Activated CD4-positive, alpha-beta T cell treated with anti-CD3 and anti-CD28 coated beads, Interleukin-2, amount 10 ng/mL, durations not matched to agents 24 days and 14 days (primary cell): ENCODE data around the gene CFAP299. TPM values are rescaled to one million over a fixed set of nuclear protein-coding genes. Genes with fewer than 3 reads are reported as not detected.
"Not testable (repeated sequence)": the region's sequence is repeated elsewhere in the genome, so short reads cannot be mapped to it uniquely, and the experiment has no call there.

ENCODE experiments used
- DNase-seq: peaks from one replicate; pipeline ENCODE4 v3.0.0; 2022
- H3K27ac Mint-ChIP-seq: one replicate; pipeline ENCODE4 v1.8.0; 2022; ENCODE audit warnings: mild to moderate bottlenecking, mixed read lengths
- H3K27me3 Mint-ChIP-seq: one replicate; pipeline ENCODE4 v1.8.0; 2022; ENCODE audit warnings: mixed read lengths
- H3K36me3 Mint-ChIP-seq: one replicate; pipeline ENCODE4 v1.8.0; 2022; ENCODE audit warnings: low read depth, mild to moderate bottlenecking, mixed read lengths
- H3K4me1 Mint-ChIP-seq: one replicate; pipeline ENCODE4 v1.8.0; 2021; ENCODE audit warnings: mixed read lengths
- H3K4me3 Mint-ChIP-seq: one replicate; pipeline ENCODE4 v1.8.0; 2022; ENCODE audit warnings: mild to moderate bottlenecking, moderate library complexity, mixed read lengths
- H3K9me3 Mint-ChIP-seq: one replicate; pipeline ENCODE4 v1.8.0; 2021; ENCODE audit warnings: mixed read lengths
- intact Hi-C: fragments of 100-400 bp; cut with micrococcal nuclease; formaldehyde crosslinking; loops from one replicate; pipeline ENCODE4 v1.15.1; 2023
- total RNA-seq: library from RNA; stranded (reverse); gene quantifications from 2 replicates; pipeline ENCODE4 v1.2.3, GENCODE V29; 2022

CFAP299 gene
- total RNA-seq, 1 donor from 2014 or later = not detected

DNA sequence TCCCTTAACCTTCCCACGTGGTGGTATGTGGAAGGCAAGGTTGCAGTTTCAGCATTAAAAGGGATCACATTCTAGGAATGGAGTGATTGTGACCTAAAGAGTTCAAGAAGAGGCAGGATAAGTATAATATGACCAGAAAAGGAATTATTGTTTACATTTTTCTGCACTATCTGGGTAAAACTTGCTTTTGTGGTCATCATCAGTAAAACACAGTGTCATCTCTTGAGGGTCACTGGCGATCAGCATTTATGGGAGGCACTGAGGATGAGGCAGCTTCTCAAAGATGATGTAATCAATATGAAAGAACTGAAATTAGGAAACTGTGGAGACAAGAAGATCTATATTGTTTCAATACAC lies 88.7 kb downstream of the CFAP299 start:
- Mint-ChIP-seq H3K9me3 (peaks cover 10% of the 10 kb centered on the region), H3K4me1 (peaks cover 2% of the 10 kb centered on the region), H3K4me3 (no peak overlapping the region), H3K36me3 (no peaks in the 10 kb centered on the region), H3K27ac (no peak overlapping the region), H3K27me3 (no peaks in the 10 kb centered on the region)
- no peak for DNase-seq
- intact Hi-C loops = loop anchor here (10.0 kb wide), 1 partner anchor 121 kb away; no protein-coding TSS in a partner anchor

DNA sequence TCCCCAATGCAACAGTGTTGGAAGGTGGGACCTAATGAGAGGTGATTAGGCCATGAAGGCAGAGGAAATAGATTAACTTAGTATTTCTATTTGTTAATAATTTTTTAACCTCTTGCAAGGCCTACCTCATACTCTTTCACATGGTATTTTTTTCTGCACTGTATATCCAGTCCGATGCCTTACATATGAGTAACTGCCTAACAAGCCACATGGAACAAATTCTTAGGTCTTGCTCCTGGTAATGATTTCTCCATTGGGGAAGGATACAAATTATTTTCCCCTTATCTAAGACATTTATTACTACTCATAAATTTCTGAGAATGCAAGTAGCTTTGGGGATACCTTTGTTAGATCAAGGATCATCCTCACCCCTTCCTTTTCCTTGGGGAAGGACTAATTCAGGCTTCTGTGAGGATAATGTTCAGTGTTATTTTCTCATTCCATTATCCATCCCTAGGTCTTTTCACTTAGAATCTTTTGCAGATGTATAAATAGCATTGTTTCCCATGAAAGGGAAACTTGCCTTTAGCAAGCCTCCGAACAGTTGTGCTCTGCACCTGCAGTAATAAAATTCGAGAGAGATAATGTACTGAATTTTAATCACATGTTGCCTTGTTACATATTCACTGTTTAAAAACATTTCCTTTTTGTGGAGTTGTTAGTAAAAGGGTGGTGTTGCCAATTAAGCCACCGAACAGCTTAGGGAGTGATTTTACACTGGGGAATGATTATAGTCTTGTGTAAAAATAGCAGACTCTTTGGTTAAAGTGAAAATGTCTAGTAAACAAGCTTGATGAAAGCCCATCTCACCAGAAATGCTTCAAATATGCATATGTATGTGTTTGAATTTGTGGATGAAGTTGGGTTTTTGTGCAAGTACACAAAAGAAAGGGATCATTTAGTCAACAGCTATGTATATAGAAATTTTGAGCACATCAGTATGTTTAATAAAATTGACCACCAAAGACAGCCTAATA lies 89.9 kb downstream of the CFAP299 start:
- no peak overlapping the region for H3K4me3 Mint-ChIP-seq
- no peaks in the 10 kb centered on the region for H3K36me3 Mint-ChIP-seq
- intact Hi-C loops = loop anchor here (10.0 kb wide), 1 partner anchor 119 kb away; no protein-coding TSS in a partner anchor
- H3K27ac Mint-ChIP-seq = no peak overlapping the region
- peaks cover 2% of the 10 kb centered on the region for H3K4me1 Mint-ChIP-seq
- DNase-seq = no peak
- peaks cover 3% of the 10 kb centered on the region for H3K27me3 Mint-ChIP-seq
- H3K9me3 Mint-ChIP-seq = peaks cover 10% of the 10 kb centered on the region

DNA sequence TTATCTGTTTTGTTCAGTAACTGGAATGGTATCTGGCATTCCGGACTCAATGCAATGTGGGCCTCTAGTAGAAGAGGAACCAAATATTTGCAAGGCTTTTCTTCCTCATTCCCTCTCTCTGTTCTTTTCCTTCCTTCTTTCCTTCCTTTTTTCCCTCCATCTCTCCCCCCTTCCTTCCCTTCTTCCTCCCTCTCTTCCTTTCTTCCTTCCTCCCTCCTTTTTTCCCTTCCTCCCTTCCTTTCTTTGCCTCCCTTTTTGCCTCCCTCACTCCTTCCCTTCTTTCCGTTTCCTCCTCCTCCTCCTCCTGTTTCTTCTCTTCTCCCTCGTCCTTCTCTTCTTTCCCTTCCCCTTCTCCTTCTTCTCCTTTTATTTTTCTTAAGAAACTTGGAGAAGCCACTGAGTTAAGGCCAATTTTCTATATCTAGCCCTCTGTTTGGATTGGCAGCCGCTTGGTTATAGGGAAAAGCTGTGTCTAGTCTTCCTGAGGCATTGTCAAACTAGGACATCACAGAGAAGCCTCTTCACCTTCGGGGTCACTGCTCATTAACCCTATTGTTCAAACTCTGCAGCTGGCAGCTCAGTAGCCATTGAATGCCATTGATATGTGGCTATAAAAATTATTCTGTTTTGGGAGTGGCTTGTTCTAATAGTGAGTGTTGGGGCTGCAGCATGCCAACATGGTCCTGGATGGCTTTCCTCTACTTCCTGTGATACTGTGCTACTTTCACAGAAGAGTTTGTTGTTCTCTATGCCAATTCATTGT lies 95.9 kb downstream of the CFAP299 start:
- no peak overlapping the region for H3K27ac Mint-ChIP-seq
- no peaks in the 10 kb centered on the region for H3K9me3 Mint-ChIP-seq
- no peaks in the 10 kb centered on the region for H3K36me3 Mint-ChIP-seq
- DNase-seq = no peak
- intact Hi-C loops = no loop called here
- H3K4me1 Mint-ChIP-seq = no peaks in the 10 kb centered on the region
- no peak overlapping the region for H3K4me3 Mint-ChIP-seq
- peaks cover 8% of the 10 kb centered on the region for H3K27me3 Mint-ChIP-seq

DNA sequence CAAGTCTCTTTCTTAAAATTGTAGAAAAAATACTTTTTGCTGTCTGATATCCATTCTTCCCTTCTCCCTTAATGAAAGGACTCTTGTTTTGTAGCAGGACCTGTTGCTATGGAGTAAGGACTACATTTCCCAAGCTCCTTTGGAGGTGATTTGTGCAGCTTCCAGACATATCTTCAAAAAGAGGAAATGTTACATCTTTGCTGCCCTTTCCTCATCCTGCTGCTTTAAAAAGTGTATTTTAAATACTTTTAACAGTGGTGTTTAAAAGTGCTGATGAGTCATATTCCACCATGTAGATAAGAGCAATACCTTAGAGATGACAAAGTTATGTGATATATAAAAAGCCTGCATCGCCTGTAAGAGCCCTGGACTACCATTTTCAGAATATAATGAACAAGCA lies 98.7 kb downstream of the CFAP299 start:
- intact Hi-C loops = no loop called here

DNA sequence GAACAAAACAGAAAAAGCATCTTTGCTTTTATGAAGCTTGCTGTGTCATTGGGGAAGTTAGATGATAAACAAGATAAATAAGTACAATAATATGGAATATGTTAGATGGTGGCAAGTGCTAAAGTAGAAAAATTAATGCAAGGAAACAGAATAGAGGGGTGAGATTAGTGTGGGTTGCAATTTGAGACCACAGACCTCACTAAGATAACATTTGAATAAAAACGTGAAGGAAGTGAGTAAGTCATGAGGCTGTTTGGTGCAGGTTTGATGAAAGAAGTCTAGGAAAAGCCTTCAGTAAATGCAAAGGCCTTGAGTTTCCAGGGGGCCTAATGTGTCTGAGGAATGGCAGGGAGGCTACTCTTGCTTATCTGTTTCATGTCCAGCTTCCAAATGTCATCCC lies 102.5 kb downstream of the CFAP299 start:
- Mint-ChIP-seq H3K4me1 (peaks cover 9% of the 10 kb centered on the region), H3K27me3 (peaks cover 3% of the 10 kb centered on the region), H3K4me3 (no peak overlapping the region), H3K36me3 (peaks cover 6% of the 10 kb centered on the region), H3K9me3 (peaks cover 18% of the 10 kb centered on the region), H3K27ac (no peak overlapping the region)
- no peak for DNase-seq
- intact Hi-C loops = no loop called here

More for the DNA sequence above, 98.7 kb downstream of the CFAP299 start:
- Mint-ChIP-seq H3K4me1 (peaks cover 4% of the 10 kb centered on the region), H3K27ac (no peak overlapping the region), H3K36me3 (no peaks in the 10 kb centered on the region), H3K4me3 (no peak overlapping the region), H3K27me3 (peaks cover 9% of the 10 kb centered on the region), H3K9me3 (no peaks in the 10 kb centered on the region)
- DNase-seq = no peak

DNA sequence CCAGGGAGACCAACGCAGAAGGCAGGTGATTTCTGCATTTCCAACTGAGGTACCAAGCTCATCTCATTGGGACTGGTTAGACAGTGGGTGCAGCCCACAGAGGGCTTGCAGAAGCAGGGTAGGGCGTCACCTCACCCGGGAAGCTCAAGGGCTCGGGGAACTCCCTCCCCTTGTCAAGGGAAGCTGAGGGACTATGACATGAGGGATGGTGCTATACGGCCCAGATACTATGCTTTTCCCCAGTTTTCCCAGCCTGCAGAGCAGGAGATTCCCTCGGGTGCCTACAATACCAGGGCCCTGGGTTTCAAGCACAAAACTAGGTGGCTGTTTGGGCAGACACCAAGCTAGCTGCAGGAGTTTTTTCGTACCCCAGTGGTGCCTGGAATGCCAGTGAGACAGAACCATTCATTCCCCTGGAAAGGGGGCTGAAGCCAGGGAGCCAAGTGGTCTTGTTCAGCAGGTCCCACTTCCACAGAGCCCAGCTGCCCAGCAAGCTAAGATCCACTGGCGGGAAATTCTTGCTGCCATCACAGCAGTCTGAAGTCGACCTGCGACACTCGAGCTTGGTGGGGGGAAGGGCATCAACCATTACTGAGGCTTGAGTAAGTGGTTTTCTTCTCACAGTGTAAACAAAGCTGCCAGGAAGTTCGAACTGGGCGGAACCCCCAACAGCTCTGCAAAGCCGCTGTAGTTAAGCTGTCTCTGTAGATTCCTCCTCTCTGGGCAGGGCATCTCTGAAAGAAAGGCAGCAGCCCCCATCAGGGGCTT lies 103.9 kb downstream of the CFAP299 start:
- Mint-ChIP-seq H3K4me3 (peak overlapping the region; percentile 28), H3K9me3 (peaks cover 18% of the 10 kb centered on the region)
- H3K4me1 Mint-ChIP-seq, intact Hi-C loops, H3K27me3 Mint-ChIP-seq, H3K36me3 Mint-ChIP-seq, H3K27ac Mint-ChIP-seq: not testable (repeated sequence)
- DNase-seq = peak; percentile 77

DNA sequence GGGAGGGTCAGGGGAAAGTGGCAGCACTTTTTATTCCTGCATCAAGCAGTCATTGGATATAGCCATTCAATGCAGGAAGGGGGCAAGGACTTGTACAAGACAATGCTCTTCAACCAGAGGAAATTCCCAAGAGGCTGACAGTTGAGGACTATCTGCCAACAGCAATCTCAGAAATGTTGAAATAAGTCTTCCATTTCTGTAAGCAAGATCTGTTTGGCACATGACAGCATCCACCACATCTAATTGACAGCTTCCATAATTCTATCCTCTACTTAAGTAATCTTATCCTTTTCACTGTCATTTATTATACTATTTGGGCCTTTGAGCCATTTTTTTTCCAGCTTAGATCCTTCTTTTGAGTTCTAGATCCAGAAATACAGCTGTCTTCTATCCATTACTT lies 110.7 kb downstream of the CFAP299 start:
- H3K27me3 Mint-ChIP-seq = no peaks in the 10 kb centered on the region
- peaks cover 4% of the 10 kb centered on the region for H3K36me3 Mint-ChIP-seq
- H3K9me3 Mint-ChIP-seq = peaks cover 19% of the 10 kb centered on the region
- no peak overlapping the region for H3K4me3 Mint-ChIP-seq
- DNase-seq = no peak
- intact Hi-C loops = no loop called here
- H3K27ac Mint-ChIP-seq = no peak overlapping the region
- H3K4me1 Mint-ChIP-seq = no peaks in the 10 kb centered on the region

DNA sequence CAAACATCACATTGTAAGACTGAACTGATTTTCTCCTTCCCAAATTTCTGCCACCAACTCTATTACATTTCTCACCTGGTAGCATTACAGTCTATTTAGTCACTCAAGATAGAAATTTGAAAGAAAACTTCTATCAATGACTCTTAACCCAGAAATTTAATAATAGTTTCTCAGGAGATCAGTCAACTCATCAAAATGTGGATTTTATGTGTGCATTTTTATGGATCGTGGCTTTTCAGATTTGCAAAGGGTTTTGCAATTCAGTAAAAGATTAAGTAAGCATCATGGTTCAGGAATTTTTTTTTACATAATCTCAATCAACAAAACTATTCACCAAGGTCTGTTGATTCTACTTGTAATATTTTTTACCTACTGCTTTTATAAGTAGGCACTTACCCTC lies 111.1 kb downstream of the CFAP299 start:
- no peak for DNase-seq
- Mint-ChIP-seq H3K27ac (no peak overlapping the region), H3K4me3 (no peak overlapping the region), H3K27me3 (no peaks in the 10 kb centered on the region), H3K36me3 (peaks cover 3% of the 10 kb centered on the region), H3K4me1 (no peaks in the 10 kb centered on the region), H3K9me3 (peaks cover 14% of the 10 kb centered on the region)
- intact Hi-C loops = no loop called here

DNA sequence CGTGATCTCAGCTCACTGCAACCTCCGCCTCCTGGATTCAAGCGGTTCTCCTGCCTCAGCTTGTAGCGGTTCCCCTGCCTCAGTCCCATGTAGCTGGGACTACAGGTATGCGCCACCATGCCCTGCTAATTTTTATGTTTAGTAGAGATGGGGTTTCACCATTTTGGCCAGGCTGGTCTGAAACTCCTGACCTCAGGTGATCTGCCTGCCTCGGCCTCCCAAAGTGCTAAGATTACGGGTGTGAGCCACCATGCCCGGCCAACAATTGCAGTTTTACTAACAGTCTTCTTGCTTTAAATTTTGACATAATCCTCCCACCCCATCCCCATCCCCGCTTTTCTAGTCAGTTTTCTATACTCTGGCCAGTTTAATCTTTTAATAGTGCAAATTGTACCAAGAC lies 112.0 kb downstream of the CFAP299 start:
- H3K27me3 Mint-ChIP-seq = no peaks in the 10 kb centered on the region
- intact Hi-C loops = no loop called here
- DNase-seq = no peak
- H3K4me3 Mint-ChIP-seq = no peak overlapping the region
- no peaks in the 10 kb centered on the region for H3K4me1 Mint-ChIP-seq
- no peaks in the 10 kb centered on the region for H3K36me3 Mint-ChIP-seq
- H3K27ac Mint-ChIP-seq = no peak overlapping the region
- peaks cover 9% of the 10 kb centered on the region for H3K9me3 Mint-ChIP-seq

DNA sequence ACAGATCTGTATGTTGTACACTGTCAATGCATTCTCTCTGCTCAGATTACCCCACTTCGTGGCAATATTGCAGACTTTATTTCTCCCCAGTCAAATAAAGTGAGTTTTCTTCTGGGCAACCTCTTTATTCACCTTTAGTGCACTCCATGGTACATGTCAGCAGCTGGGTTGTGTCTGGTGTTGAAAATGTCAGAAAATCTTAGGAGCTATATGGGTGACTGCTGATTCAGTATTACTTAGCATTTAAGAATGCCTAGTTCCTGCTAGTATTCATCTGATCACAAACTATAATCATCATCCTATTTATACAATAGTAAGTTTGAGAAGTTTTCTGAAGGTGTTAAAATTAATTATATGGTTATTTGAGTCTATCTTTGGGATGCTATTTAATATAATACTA lies 112.5 kb downstream of the CFAP299 start:
- H3K36me3 Mint-ChIP-seq = no peaks in the 10 kb centered on the region
- H3K27ac Mint-ChIP-seq = no peak overlapping the region
- intact Hi-C loops = no loop called here

DNA sequence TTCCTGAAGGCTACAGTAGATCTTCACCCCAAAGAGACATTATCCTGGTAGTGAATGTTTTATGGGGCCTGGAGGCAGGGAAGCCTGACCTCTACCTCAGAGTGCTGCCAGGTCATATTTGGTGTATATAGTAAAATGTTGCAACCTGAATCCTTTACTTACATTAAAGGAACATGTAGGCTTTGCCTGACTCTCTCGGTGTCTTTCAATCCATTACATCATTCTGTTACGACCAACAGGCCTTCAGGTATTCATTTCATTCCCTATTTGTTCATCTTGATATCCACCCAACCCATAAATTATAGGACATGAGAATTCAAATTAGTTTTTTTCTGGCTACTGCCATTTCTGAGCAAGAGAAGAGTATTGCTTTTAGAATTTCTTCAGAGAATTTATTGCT lies 116.5 kb downstream of the CFAP299 start:
- Mint-ChIP-seq H3K4me3 (no peak overlapping the region), H3K36me3 (no peaks in the 10 kb centered on the region), H3K27ac (no peak overlapping the region), H3K27me3 (no peaks in the 10 kb centered on the region), H3K9me3 (no peaks in the 10 kb centered on the region), H3K4me1 (no peaks in the 10 kb centered on the region)
- intact Hi-C loops = no loop called here
- DNase-seq = no peak

More for the DNA sequence above, 112.5 kb downstream of the CFAP299 start:
- Mint-ChIP-seq H3K4me1 (no peaks in the 10 kb centered on the region), H3K9me3 (peaks cover 6% of the 10 kb centered on the region), H3K27me3 (no peaks in the 10 kb centered on the region), H3K4me3 (no peak overlapping the region)
- DNase-seq = no peak

DNA sequence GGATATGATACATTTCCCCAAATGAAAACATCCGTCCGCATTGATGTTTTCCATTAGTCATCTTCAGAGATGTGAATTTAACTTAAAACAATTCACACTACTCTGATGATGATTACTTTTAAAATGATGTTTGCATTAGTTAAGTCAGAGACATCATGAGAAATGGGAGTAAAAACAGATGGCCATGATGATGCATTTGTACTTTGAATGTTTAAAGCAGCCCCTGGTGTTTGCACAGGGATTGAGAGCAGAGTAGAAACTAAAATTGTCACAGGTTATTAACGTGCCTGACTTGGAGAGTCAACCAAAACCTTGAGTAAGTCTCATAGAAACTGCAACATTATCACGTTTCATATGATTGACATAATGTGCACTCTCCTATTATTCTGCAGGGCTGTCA lies 117.2 kb downstream of the CFAP299 start:
- intact Hi-C loops = no loop called here
- Mint-ChIP-seq H3K27me3 (peaks cover under 1% of the 10 kb centered on the region), H3K4me3 (no peak overlapping the region), H3K9me3 (no peaks in the 10 kb centered on the region), H3K4me1 (no peaks in the 10 kb centered on the region), H3K27ac (no peak overlapping the region), H3K36me3 (no peaks in the 10 kb centered on the region)
- peak; percentile 6 for DNase-seq

DNA sequence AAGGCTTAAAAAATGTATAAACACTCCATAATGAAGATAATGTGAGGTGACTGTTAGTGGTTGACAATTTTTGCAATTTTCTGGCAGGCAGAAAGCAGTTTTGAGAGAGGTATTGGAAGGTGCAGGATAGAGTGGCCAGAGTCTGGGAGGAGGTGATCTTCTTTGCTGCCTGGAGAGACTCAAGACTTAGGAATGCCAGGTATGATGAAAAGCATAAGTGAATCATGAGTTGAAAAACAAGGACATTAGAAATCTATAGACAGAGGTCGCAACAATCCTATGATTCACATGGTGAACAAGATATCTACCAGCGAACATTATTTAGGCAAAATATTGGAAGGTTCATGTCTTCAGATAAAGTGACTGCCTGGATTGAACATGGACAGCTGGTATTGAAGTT lies 118.5 kb downstream of the CFAP299 start:
- Mint-ChIP-seq H3K36me3 (no peaks in the 10 kb centered on the region), H3K9me3 (no peaks in the 10 kb centered on the region), H3K4me3 (no peak overlapping the region), H3K4me1 (no peaks in the 10 kb centered on the region), H3K27ac (no peak overlapping the region), H3K27me3 (peaks cover 2% of the 10 kb centered on the region)
- no peak for DNase-seq
- intact Hi-C loops = no loop called here
